ENCODE data around the gene MAG. TPM values are rescaled to one million over a fixed set of nuclear protein-coding genes. Genes with fewer than 3 reads are reported as not detected.

MAG gene
- polyA plus RNA-seq, 3 donors = not detected

DNA sequence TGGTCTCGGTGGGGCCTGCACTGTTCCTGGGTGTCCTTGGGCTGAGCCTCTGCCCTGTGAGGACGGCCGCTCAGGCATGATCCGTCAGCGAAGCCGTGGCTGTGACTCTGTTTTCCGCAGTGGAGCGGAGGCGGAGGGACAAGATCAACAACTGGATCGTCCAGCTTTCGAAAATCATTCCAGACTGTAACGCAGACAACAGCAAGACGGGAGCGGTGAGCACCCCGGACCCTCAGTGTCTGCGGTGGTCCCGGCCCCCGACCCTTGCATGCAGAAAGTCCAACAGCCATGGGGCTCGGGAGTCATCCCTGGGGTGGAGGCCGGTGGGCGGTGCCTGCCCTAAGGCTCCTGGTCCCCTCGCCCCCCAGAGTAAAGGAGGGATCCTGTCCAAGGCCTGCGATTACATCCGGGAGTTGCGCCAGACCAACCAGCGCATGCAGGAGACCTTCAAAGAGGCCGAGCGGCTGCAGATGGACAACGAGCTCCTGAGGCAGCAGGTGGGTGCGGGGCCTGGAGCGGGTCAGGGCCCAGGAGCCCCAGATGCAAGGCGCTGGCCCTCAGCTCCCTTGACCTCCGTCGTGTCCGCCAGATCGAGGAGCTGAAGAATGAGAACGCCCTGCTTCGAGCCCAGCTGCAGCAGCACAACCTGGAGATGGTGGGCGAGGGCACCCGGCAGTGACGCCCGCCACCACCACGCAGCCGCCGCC is 13.2 kb upstream of the MAG start:
- no peak overlapping the region for H3K4me3 ChIP-seq (replicated peaks in 1 of 3; ENCODE audit: low read depth in 2 of 3, low read length in 3 of 3)
- WGBS (ENCODE audit: insufficient coverage) = 97% methylated on average over 45 of the region's 45 CpGs
- H3K9me3 ChIP-seq (replicated peaks in 1 of 2; ENCODE audit: control insufficient read depth in 1 of 2, insufficient read depth in 1 of 2, low read length in 2 of 2) = no peaks in the 10 kb centered on the region
- H3K4me2 ChIP-seq (replicated peaks; ENCODE audit: extremely low read depth, low read length, poor library complexity, severe bottlenecking) = no peak overlapping the region
- Mint-ChIP-seq H3K27ac (no peak overlapping the region), H3K4me3 (no peak overlapping the region), H3K36me3 (peaks cover 58 to 61% of the 10 kb centered on the region in 2 donors), H3K27me3 (ENCODE audit: low read depth in 3 of 3) (peaks cover 13 to 16% (median 14%) of the 10 kb centered on the region in 3 donors), H3K4me1 (peaks cover 38% of the 10 kb centered on the region), H3K9me3 (peaks cover 0 to 2% (median 0%) of the 10 kb centered on the region in 7 donors)
- no peaks in the 10 kb centered on the region for H3K27me3 ChIP-seq (ENCODE audit: control insufficient read depth in 2 of 2, insufficient read depth in 2 of 2, low read length in 2 of 2)
- H3K4me1 ChIP-seq (ENCODE audit: control insufficient read depth in 1 of 2, insufficient read depth in 2 of 2, low read length in 2 of 2) = peaks cover 24 to 35% of the 10 kb centered on the region in 2 donors
- no peaks in the 10 kb centered on the region for H3K79me2 ChIP-seq (ENCODE audit: insufficient read depth, low read length)
- no peak overlapping the region for H3K27ac ChIP-seq (ENCODE audit: low read depth in 1 of 2, low read length in 2 of 2)
- peaks cover 50% of the 10 kb centered on the region for H4K20me1 ChIP-seq (ENCODE audit: insufficient read depth, low read length)
- peaks cover 48 to 63% of the 10 kb centered on the region in 2 donors for H3K36me3 ChIP-seq (replicated peaks in 1 of 2; ENCODE audit: control insufficient read depth in 1 of 2, insufficient read depth in 2 of 2, low read length in 2 of 2)
- no peak overlapping the region for H2AFZ ChIP-seq (ENCODE audit: insufficient read depth, low read depth, low read length, poor library complexity, severe bottlenecking)
- no peak overlapping the region for H3K9ac ChIP-seq (ENCODE audit: insufficient read depth, low read length, poor library complexity, severe bottlenecking)
- TF ChIP-seq, protein P1, sequence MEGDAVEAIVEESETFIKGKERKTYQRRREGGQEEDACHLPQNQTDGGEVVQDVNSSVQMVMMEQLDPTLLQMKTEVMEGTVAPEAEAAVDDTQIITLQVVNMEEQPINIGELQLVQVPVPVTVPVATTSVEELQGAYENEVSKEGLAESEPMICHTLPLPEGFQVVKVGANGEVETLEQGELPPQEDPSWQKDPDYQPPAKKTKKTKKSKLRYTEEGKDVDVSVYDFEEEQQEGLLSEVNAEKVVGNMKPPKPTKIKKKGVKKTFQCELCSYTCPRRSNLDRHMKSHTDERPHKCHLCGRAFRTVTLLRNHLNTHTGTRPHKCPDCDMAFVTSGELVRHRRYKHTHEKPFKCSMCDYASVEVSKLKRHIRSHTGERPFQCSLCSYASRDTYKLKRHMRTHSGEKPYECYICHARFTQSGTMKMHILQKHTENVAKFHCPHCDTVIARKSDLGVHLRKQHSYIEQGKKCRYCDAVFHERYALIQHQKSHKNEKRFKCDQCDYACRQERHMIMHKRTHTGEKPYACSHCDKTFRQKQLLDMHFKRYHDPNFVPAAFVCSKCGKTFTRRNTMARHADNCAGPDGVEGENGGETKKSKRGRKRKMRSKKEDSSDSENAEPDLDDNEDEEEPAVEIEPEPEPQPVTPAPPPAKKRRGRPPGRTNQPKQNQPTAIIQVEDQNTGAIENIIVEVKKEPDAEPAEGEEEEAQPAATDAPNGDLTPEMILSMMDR (IDR thresholded peaks at IDR 0.05) = no peak
- DNase-seq = no peak
- intact Hi-C loops (cut with micrococcal nuclease) = no loop called here

- peaks cover 0 to 2% (median 0%) of the 10 kb centered on the region in 7 donors for H3K9me3 Mint-ChIP-seq
- peaks cover 52 to 54% of the 10 kb centered on the region in 2 donors for H3K36me3 Mint-ChIP-seq
- WGBS (ENCODE audit: insufficient coverage) = 100% methylated on average over 4 of the region's 11 CpGs
- H3K27me3 Mint-ChIP-seq (ENCODE audit: low read depth in 3 of 3) = peaks cover 13 to 14% (median 14%) of the 10 kb centered on the region in 3 donors
- H3K36me3 ChIP-seq (replicated peaks in 1 of 2; ENCODE audit: control insufficient read depth in 1 of 2, insufficient read depth in 2 of 2, low read length in 2 of 2) = peaks cover 42 to 56% of the 10 kb centered on the region in 2 donors
- H4K20me1 ChIP-seq (ENCODE audit: insufficient read depth, low read length) = peaks cover 47% of the 10 kb centered on the region
- H3K27ac ChIP-seq (ENCODE audit: low read depth in 1 of 2, low read length in 2 of 2) = no peak overlapping the region
- H3K79me2 ChIP-seq (ENCODE audit: insufficient read depth, low read length) = no peaks in the 10 kb centered on the region
- intact Hi-C loops (cut with micrococcal nuclease) = no loop called here
- no peak overlapping the region for H3K27ac Mint-ChIP-seq
- no peak for DNase-seq
- no peak overlapping the region for H3K4me3 Mint-ChIP-seq
- peaks cover 34% of the 10 kb centered on the region for H3K4me1 Mint-ChIP-seq
- H3K4me1 ChIP-seq (ENCODE audit: control insufficient read depth in 1 of 2, insufficient read depth in 2 of 2, low read length in 2 of 2) = peaks cover 22 to 33% of the 10 kb centered on the region in 2 donors
- no peaks in the 10 kb centered on the region for H3K9me3 ChIP-seq (replicated peaks in 1 of 2; ENCODE audit: control insufficient read depth in 1 of 2, insufficient read depth in 1 of 2, low read length in 2 of 2)
- H3K4me3 ChIP-seq (replicated peaks in 1 of 3; ENCODE audit: low read depth in 2 of 3, low read length in 3 of 3) = no peak overlapping the region
- no peaks in the 10 kb centered on the region for H3K27me3 ChIP-seq (ENCODE audit: control insufficient read depth in 2 of 2, insufficient read depth in 2 of 2, low read length in 2 of 2)
- no peak overlapping the region for H3K9ac ChIP-seq (ENCODE audit: insufficient read depth, low read length, poor library complexity, severe bottlenecking)
- TF ChIP-seq, protein P1 (IDR thresholded peaks at IDR 0.05) = no peak
- no peak overlapping the region for H2AFZ ChIP-seq (ENCODE audit: insufficient read depth, low read depth, low read length, poor library complexity, severe bottlenecking)
- H3K4me2 ChIP-seq (replicated peaks; ENCODE audit: extremely low read depth, low read length, poor library complexity, severe bottlenecking) = no peak overlapping the region
Observed at GRCh38 chr19:35279374-35279773, 12.6 kb upstream of the MAG start.

Data from CD14-positive monocyte (primary cell).